HepG2 (cell line): ENCODE data around the gene DISP2. TPM values are rescaled to one million over a fixed set of nuclear protein-coding genes. Genes with fewer than 3 reads are reported as not detected.
A peak's percentile ranks its signal among the peaks of the same experiment; 100 is the strongest.

Experiments used
- ATAC-seq: fragments of 200-7000 bp; cut with Tn5 transposase; 3 replicates; pipeline ENCODE4 v1.9.1; 2020; ENCODE audit warnings: mild to moderate bottlenecking, moderate library complexity
- BruUV-seq: library from RNA; stranded (reverse); fragments of 400-500 nt; replicated peaks from 2 replicates; lab custom pipeline; 2021; lab: Mats Ljungman, UMichigan
- CTCF ChIA-PET: fragments of 300-600 bp; formaldehyde crosslinking; extraction: SDS; loops from one replicate; lab custom pipeline; 2021; ENCODE audit warnings: low total read pairs, inconsistent platforms, low intra/inter-chr PET ratio; lab: Yijun Ruan, JAX
- POLR2A ChIA-PET: fragments of 350-600 bp; sonication (Branson Sonifier 250); formaldehyde crosslinking; loops from one replicate; lab custom pipeline; 2020; ENCODE audit warnings: antibody characterized with exemption, inconsistent platforms; lab: Yijun Ruan, JAX
- DNase-seq: peaks from one replicate; pipeline ENCODE4 v3.0.0-alpha.2; 2015; ENCODE audit warnings: low spot score
- FAIRE-seq: peaks from 3 replicates; lab custom pipeline; 2011; peaks lifted over from hg19 to GRCh38; lab: Jason Lieb, UNC
- H2AFZ ChIP-seq: one replicate; pipeline ENCODE4 v1.6.1; 2011; ENCODE audit warnings: low read length, inconsistent platforms
- H3K27ac ChIP-seq: fragments of 300-600 bp; 3 replicates; pipeline ENCODE4 v1.8.0; 2011; ENCODE audit warnings: mixed run types, mild to moderate bottlenecking, mixed read lengths, low read length, inconsistent platforms; ENCODE audit not compliant: insufficient read depth; ENCODE audit errors: extremely low read length
- H3K27me3 ChIP-seq, 2 experiments: fragments of 200-600 bp in 1 of 2; 2 replicates in 1 of 2; 3 replicates in 1 of 2; pipeline versions ENCODE4 v1.6.0 to v1.8.0; 2011; ENCODE audit warnings: low read length in 2 of 2, mild to moderate bottlenecking in 2 of 2, moderate library complexity in 2 of 2, inconsistent platforms in 1 of 2; ENCODE audit not compliant: insufficient read depth in 2 of 2, control insufficient read depth in 1 of 2
- H3K36me3 ChIP-seq, 2 experiments: fragments of 200-600 bp in 1 of 2; replicated peaks in 1 of 2; 2 replicates in 1 of 2; 3 replicates in 1 of 2; pipeline versions ENCODE4 v1.5.1 to v1.8.0; 2011; ENCODE audit warnings: low read length in 2 of 2, inconsistent platforms in 1 of 2; ENCODE audit not compliant: insufficient read depth in 2 of 2, control insufficient read depth in 1 of 2
- H3K4me1 ChIP-seq: 2 replicates; pipeline ENCODE4 v1.5.1; 2012; ENCODE audit warnings: low read length, inconsistent platforms; ENCODE audit not compliant: insufficient read depth
- H3K4me2 ChIP-seq: 2 replicates; pipeline ENCODE4 v1.6.0; 2011; ENCODE audit warnings: low read depth, low read length, inconsistent platforms
- H3K4me3 ChIP-seq, 3 experiments: fragments of 200-600 bp in 1 of 3; sonication (generic), shearing (Covaris generic) in 1 of 3; replicated peaks in 1 of 3; 2 replicates each; pipeline ENCODE4 v1.5.1; 2011 to 2016; ENCODE audit warnings: low read length in 3 of 3, inconsistent platforms in 2 of 3, low read depth in 2 of 3, mild to moderate bottlenecking in 2 of 3, control low read depth in 1 of 3, mixed read lengths in 1 of 3; ENCODE audit not compliant: insufficient read depth in 1 of 3
- H3K79me2 ChIP-seq: one replicate; pipeline ENCODE4 v1.6.1; 2011; ENCODE audit warnings: low read length, inconsistent platforms; ENCODE audit not compliant: insufficient read depth
- H3K9ac ChIP-seq: 2 replicates; pipeline ENCODE4 v1.6.0; 2011; ENCODE audit warnings: mild to moderate bottlenecking, low read depth, low read length, inconsistent platforms; ENCODE audit not compliant: insufficient read depth
- H3K9me3 ChIP-seq: 2 replicates; pipeline ENCODE4 v1.5.1; 2012; ENCODE audit warnings: mild to moderate bottlenecking, low read length
- H4K20me1 ChIP-seq: 2 replicates; pipeline ENCODE4 v1.6.0; 2011; ENCODE audit warnings: inconsistent platforms, mild to moderate bottlenecking, low read length, moderate library complexity; ENCODE audit not compliant: insufficient read depth
- MAFK ChIP-seq, 2 experiments: IDR thresholded peaks in 1 of 2; conservative IDR thresholded peaks in 1 of 2; 2 replicates each; pipeline ENCODE4 v1.6.1; 2011; ENCODE audit warnings: improper control_type of control experiment in 2 of 2, low read length in 2 of 2
- NFIC ChIP-seq: IDR thresholded peaks from 2 replicates; pipeline ENCODE4 v1.6.1; 2012; ENCODE audit warnings: mild to moderate bottlenecking, low read length, inconsistent platforms
- NR2C2 ChIP-seq: sonication (generic); formaldehyde crosslinking; IDR thresholded peaks from 2 replicates; pipeline ENCODE4 v1.4.0; 2020; ENCODE audit warnings: missing genetic modification reagents, mild to moderate bottlenecking, moderate library complexity, borderline replicate concordance
- PITX1 ChIP-seq: sonication (generic); formaldehyde crosslinking; IDR thresholded peaks from 2 replicates; pipeline ENCODE4 v1.5.1; 2020; ENCODE audit warnings: mild to moderate bottlenecking, missing genetic modification reagents
- RARA ChIP-seq: IDR thresholded peaks from 2 replicates; pipeline ENCODE4 v1.6.1; 2016; ENCODE audit warnings: missing genetic modification reagents, missing compliant biosample characterization
- RBAK ChIP-seq: sonication (generic); formaldehyde crosslinking; IDR thresholded peaks from 2 replicates; pipeline ENCODE4 v1.5.1; 2020; ENCODE audit warnings: mild to moderate bottlenecking, missing genetic modification reagents
- TMF1 ChIP-seq: sonication (generic); formaldehyde crosslinking; IDR thresholded peaks from 2 replicates; pipeline ENCODE4 v1.8.1; 2022; ENCODE audit warnings: low read depth, missing genetic modification reagents
- ZNF30 ChIP-seq: sonication (generic); formaldehyde crosslinking; IDR thresholded peaks from 2 replicates; pipeline ENCODE4 v1.5.0; 2020; ENCODE audit warnings: mild to moderate bottlenecking, missing genetic modification reagents
- ZNF446 ChIP-seq: sonication (generic); formaldehyde crosslinking; IDR thresholded peaks from 2 replicates; pipeline ENCODE4 v1.5.0; 2020; ENCODE audit warnings: mild to moderate bottlenecking, missing genetic modification reagents
- ZNF776 ChIP-seq: sonication (generic); formaldehyde crosslinking; IDR thresholded peaks from 2 replicates; pipeline ENCODE4 v1.4.0; 2020; ENCODE audit warnings: mild to moderate bottlenecking, missing genetic modification reagents
- WGBS: methylation state at CpG from one replicate; pipeline ENCODE4 v1.1.6; 2017; ENCODE audit warnings: low lambda C conversion rate; 5-methylcytosine and 5-hydroxymethylcytosine counted together
- in situ Hi-C: cut with HindIII; loops from 2 replicates; pipeline ENCODE4 v1.10.0; 2017; ENCODE audit warnings: low pct_unique_long_range_greater_than_20kb; ENCODE audit not compliant: extremely low pct_ligation_motif_present
- intact Hi-C: fragments of 100-400 bp; cut with micrococcal nuclease; formaldehyde crosslinking; loops from one replicate; pipeline ENCODE4 v1.10.0; 2022; ENCODE audit not compliant: unreplicated experiment
- polyA plus RNA-seq, 8 experiments: library from polyadenylated mRNA; depleted of rRNA in 3 of 8; stranded (reverse) in 7 of 8; unstranded in 1 of 8; fragments of >200 nt; fragmentation: Illumina TruSeq in 4 of 8; extraction: Trizol in 4 of 8; gene quantifications; 2 replicates each; pipeline versions ENCODE4 v1.2.1 to v1.2.3, GENCODE V29; 2011 to 2016; ENCODE audit warnings: low read depth in 4 of 8, missing spikeins in 1 of 8, mixed read lengths in 1 of 8; ENCODE audit not compliant: insufficient read depth in 1 of 8
- total RNA-seq, 5 experiments: library from RNA; depleted of rRNA; stranded (reverse); fragments of >200 nt; fragmentation: Illumina TruSeq; extraction: Trizol; gene quantifications; 2 replicates each; pipeline ENCODE4 v1.2.3, GENCODE V29; 2016; ENCODE audit warnings: low read depth in 1 of 5

The DISP2 gene
- total and polyA plus RNA-seq, 2 of the 13 experiments (the other 11 are each of a cell fraction or from before 2014, with no cell fraction given) = 0.09 to 0.32 TPM

DNA sequence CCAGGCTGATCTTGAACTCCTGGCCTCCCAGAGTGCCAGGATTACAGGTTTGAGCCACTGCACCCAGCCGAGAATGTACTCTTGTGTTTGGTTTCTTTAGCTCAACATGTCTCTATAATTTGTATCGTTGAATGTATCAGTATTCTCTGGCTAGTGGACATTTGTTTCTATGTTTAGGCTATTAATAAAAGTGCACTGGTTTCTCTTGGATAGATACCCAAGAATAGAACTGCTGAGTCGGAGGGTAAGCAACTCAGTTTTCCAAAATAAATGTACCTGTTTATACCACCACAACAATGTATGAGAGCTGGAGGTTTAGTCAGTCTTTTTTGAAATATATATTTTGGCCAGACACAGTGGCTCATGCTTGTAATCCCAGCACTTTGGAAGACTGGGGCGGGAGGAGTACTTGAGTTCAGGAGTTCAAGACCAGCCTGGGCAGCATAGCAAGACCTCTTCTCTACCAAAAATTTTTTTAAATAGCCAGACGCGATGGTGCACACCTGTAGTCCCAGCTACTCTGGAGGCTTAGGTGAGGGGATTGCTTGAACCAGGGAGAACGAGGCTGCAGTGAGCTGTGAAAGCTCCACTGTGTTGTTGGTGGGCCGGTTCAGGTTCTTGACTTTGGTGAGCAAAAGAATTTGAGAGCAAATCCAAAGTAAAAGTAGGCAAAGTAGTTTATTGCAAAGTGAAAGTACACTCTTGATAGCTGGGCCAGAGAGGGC lies 39.8 kb downstream of the DISP2 start:
- no peaks in the 10 kb centered on the region for H4K20me1 ChIP-seq
- H3K4me3 ChIP-seq = no peak overlapping the region
- no peak for ATAC-seq
- peaks cover 3 to 11% of the 10 kb centered on the region in 2 experiments; a peak in 3 of 5 replicates for H3K36me3 ChIP-seq
- no peak overlapping the region for H3K4me2 ChIP-seq
- no TSS peak for BruUV-seq
- H3K27me3 ChIP-seq = no peaks in the 10 kb centered on the region
- H2AFZ ChIP-seq = no peak overlapping the region
- H3K79me2 ChIP-seq = no peaks in the 10 kb centered on the region
- ChIA-PET POLR2A (interaction anchor here (0.7 to 2.0 kb wide), 3 partner anchors 8 to 118 kb away, joined by 3 to 12 read pairs (median 6); partner anchors contain the start of gene IVD), CTCF (no interaction called here)
- H3K9me3 ChIP-seq = no peaks in the 10 kb centered on the region
- intact Hi-C loops = no loop called here
- TF ChIP-seq NFIC (no peak), MAFK (conservative IDR thresholded peaks at IDR 0.05 in 1 of 2, IDR thresholded peaks at IDR 0.05 in 1 of 2; ENCODE audit: low read length in 2 of 2) (0 out of 4 replicates have a peak, but pooled peaks of 1 of the 2 experiments have one; percentile 6)
- TF ChIP-seq, all 625 proteins: peak for 1
- WGBS = 87% methylated on average over 8 of the region's 8 CpGs
- no peaks in the 10 kb centered on the region for H3K4me1 ChIP-seq
- in situ Hi-C loops = no loop called here
- H3K9ac ChIP-seq = no peak overlapping the region
- H3K27ac ChIP-seq = no peak overlapping the region
- DNase-seq = no peak
- FAIRE-seq = no peak

DNA sequence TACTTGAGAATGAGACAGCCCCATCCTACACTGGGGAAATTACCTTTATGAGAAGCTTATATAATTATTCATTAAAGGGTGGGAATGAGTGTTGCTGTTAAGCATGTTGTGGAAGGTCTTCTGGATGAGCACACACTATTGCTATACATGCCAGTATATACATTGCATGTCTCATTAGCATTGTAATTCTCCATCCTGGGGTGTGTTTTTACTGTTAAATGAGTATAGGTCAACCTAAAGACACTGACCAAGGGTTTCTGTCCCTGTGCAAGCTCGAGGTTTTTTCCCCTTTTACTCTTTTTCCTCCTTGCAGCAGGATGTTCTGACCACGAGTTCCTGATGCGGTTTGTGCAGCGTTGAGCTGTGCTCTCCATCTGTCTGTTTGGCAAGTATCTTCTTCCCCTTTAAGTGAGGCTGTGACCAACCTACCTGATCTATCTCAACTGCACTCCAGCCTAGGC lies 40.4 kb downstream of the DISP2 start:
- H2AFZ ChIP-seq = no peak overlapping the region
- no peak overlapping the region for H3K9ac ChIP-seq
- no peaks in the 10 kb centered on the region for H3K9me3 ChIP-seq
- in situ Hi-C loops (no loop called here), intact Hi-C loops (no loop called here)
- H3K4me3 ChIP-seq = no peak overlapping the region
- 52% methylated on average over 4 of the region's 4 CpGs for WGBS
- H4K20me1 ChIP-seq = no peaks in the 10 kb centered on the region
- no peaks in the 10 kb centered on the region for H3K27me3 ChIP-seq
- H3K27ac ChIP-seq = no peak overlapping the region
- POLR2A ChIA-PET = interaction anchor here (2.0 kb wide), 1 partner anchor 9 kb away, joined by 12 read pairs; no protein-coding TSS in a partner anchor
- no peak for ATAC-seq
- no peak overlapping the region for H3K4me2 ChIP-seq
- CTCF ChIA-PET = no interaction called here
- no peak for DNase-seq
- no peaks in the 10 kb centered on the region for H3K4me1 ChIP-seq
- FAIRE-seq = no peak
- peaks cover 3 to 5% of the 10 kb centered on the region in 2 experiments; a peak in 3 of 5 replicates for H3K36me3 ChIP-seq
- BruUV-seq = no TSS peak
- no peaks in the 10 kb centered on the region for H3K79me2 ChIP-seq
- TF ChIP-seq RBAK (CRISPR knock-in tag) (no peak), ZNF446 (CRISPR knock-in tag) (no peak), PITX1 (CRISPR knock-in tag) (no peak), ZNF30 (no peak), RARA (CRISPR knock-in tag) (no peak), NR2C2 (CRISPR knock-in tag) (no peak), TMF1 (CRISPR knock-in tag) (no peak), ZNF776 (CRISPR knock-in tag) (no peak)
